Hindlimb muscle (tissue), 1 donor: ENCODE measurements around the gene FGF11. TPM values are rescaled to one million over a fixed set of nuclear protein-coding genes. Genes with fewer than 3 reads are reported as not detected.
"Not testable (repeated sequence)": the region's sequence is repeated elsewhere in the genome, so short reads cannot be mapped to it uniquely, and the experiment has no call there.

ENCODE experiments used
- DNase-seq: peaks from one replicate; pipeline ENCODE4 v3.0.0-alpha.2; 2013
- polyA plus RNA-seq: library from polyadenylated mRNA; unstranded; fragments of 120-200 nt; gene quantifications from one replicate; pipeline ENCODE4 v1.2.1, GENCODE V29; 2013; ENCODE audit not compliant: insufficient read length

The FGF11 gene
- polyA plus RNA-seq, 1 donor = 2.6 TPM

- DNase-seq = no peak
These were observed 40.7 kb downstream of the FGF11 start for GRCh38 chr17:7480089-7480384.

- DNase-seq = not testable (repeated sequence)
These were observed 42.0 kb downstream of the FGF11 start, which contains the start of gene SLC35G6 for GRCh38 chr17:7481275-7481674. SLC35G6 (plus strand) TSS chr17:7481446; CDS start chr17:7481517, 71 bp downstream.

GRCh38 chr17:7481842-7482741 lies 42.8 kb downstream of the FGF11 start:
- not testable (repeated sequence) for DNase-seq

GRCh38 chr17:7482742-7483088 lies 43.4 kb downstream of the FGF11 start:
- DNase-seq = not testable (repeated sequence)

- peak; percentile 92 for DNase-seq
These were observed 44.1 kb downstream of the FGF11 start for GRCh38 chr17:7483255-7484066.

- peak; percentile 99 for DNase-seq
These were observed 45.0 kb downstream of the FGF11 start, which contains the start of gene POLR2A for GRCh38 chr17:7484067-7484918. POLR2A (plus strand) TSS chr17:7484366.

GRCh38 chr17:7484919-7485377 lies 45.6 kb downstream of the FGF11 start:
- DNase-seq = no peak

GRCh38 chr17:7486181-7486580 lies 46.9 kb downstream of the FGF11 start:
- no peak for DNase-seq

- DNase-seq = no peak
These were observed 50.8 kb downstream of the FGF11 start for GRCh38 chr17:7490144-7490543.

- DNase-seq = no peak
These were observed 52.3 kb downstream of the FGF11 start for GRCh38 chr17:7491583-7491982.

- no peak for DNase-seq
These were observed 54.6 kb downstream of the FGF11 start for GRCh38 chr17:7493941-7494340.

Other genes with a start within 250 kb of the FGF11 start
- gene DLG4, start 219.7 kb upstream of the FGF11 start, polyA plus RNA-seq = 18.6 TPM
- gene ACADVL, start 219.6 kb upstream of the FGF11 start, polyA plus RNA-seq = 260 TPM
- gene DVL2, start 205.0 kb upstream of the FGF11 start, polyA plus RNA-seq = 40.6 TPM
- 34.4 TPM for gene PHF23, start 200.1 kb upstream of the FGF11 start, polyA plus RNA-seq
- 269 TPM for gene GABARAP, start 197.1 kb upstream of the FGF11 start, polyA plus RNA-seq
- gene CTDNEP1, start 187.8 kb upstream of the FGF11 start, polyA plus RNA-seq = 184 TPM
- gene ELP5, start 187.3 kb upstream of the FGF11 start, polyA plus RNA-seq = 46.1 TPM
- gene CLDN7, start 177.0 kb upstream of the FGF11 start, polyA plus RNA-seq = 1.6 TPM
- 42.0 TPM for gene SLC2A4, start 157.8 kb upstream of the FGF11 start, polyA plus RNA-seq
- 3.6 TPM for gene YBX2, start 144.9 kb upstream of the FGF11 start, polyA plus RNA-seq
- gene EIF5A, start 131.9 kb upstream of the FGF11 start, polyA plus RNA-seq = 295 TPM
- gene GPS2, start 124.2 kb upstream of the FGF11 start, polyA plus RNA-seq = 68.4 TPM
- gene NEURL4, start 110.2 kb upstream of the FGF11 start, polyA plus RNA-seq = 23.9 TPM
- gene ACAP1, start 103.0 kb upstream of the FGF11 start, polyA plus RNA-seq = 13.6 TPM
- gene KCTD11, start 87.3 kb upstream of the FGF11 start, polyA plus RNA-seq = 8.9 TPM
- gene TMEM95, start 84.4 kb upstream of the FGF11 start, polyA plus RNA-seq = not detected
- gene TNK1, start 58.4 kb upstream of the FGF11 start, polyA plus RNA-seq = 0.66 TPM
- 31.1 TPM for gene PLSCR3, start 45.0 kb upstream of the FGF11 start, polyA plus RNA-seq
- gene TMEM256, start 35.4 kb upstream of the FGF11 start, polyA plus RNA-seq = 52.9 TPM
- gene NLGN2, start 31.7 kb upstream of the FGF11 start, polyA plus RNA-seq = 31.4 TPM
- not detected for gene SPEM1, start 19.2 kb upstream of the FGF11 start, polyA plus RNA-seq
- not detected for gene SPEM2, start 13.9 kb upstream of the FGF11 start, polyA plus RNA-seq
- not detected for gene SPEM3, start 10.7 kb upstream of the FGF11 start, polyA plus RNA-seq
- 1.5 TPM for gene TMEM102, start 4.1 kb upstream of the FGF11 start, polyA plus RNA-seq
- 86.6 TPM for gene CHRNB1, start 5.5 kb downstream of the FGF11 start, polyA plus RNA-seq
- 27.5 TPM for gene ZBTB4, start 40.1 kb downstream of the FGF11 start, polyA plus RNA-seq
- gene SLC35G6, start 41.9 kb downstream of the FGF11 start, polyA plus RNA-seq = 0.13 TPM
- 70.0 TPM for gene POLR2A, start 44.9 kb downstream of the FGF11 start, polyA plus RNA-seq
- gene TNFSF12, start 109.5 kb downstream of the FGF11 start, polyA plus RNA-seq = 32.4 TPM
- gene TNFSF13, start 119.2 kb downstream of the FGF11 start, polyA plus RNA-seq = 4.0 TPM
- gene SENP3, start 122.4 kb downstream of the FGF11 start, polyA plus RNA-seq = 34.1 TPM
- 55.2 TPM for gene CD68, start 140.1 kb downstream of the FGF11 start, polyA plus RNA-seq
- gene MPDU1, start 144.3 kb downstream of the FGF11 start, polyA plus RNA-seq = 38.6 TPM
- gene SOX15, start 150.6 kb downstream of the FGF11 start, polyA plus RNA-seq = 2.3 TPM
- 38.3 TPM for gene FXR2, start 175.4 kb downstream of the FGF11 start, polyA plus RNA-seq
- 64.4 TPM for gene SAT2, start 188.3 kb downstream of the FGF11 start, polyA plus RNA-seq
- 1.0 TPM for gene SHBG, start 190.6 kb downstream of the FGF11 start, polyA plus RNA-seq
- gene ATP1B2, start 211.4 kb downstream of the FGF11 start, polyA plus RNA-seq = 33.8 TPM
- gene TP53, start 248.0 kb downstream of the FGF11 start, polyA plus RNA-seq = 44.1 TPM
- gene WRAP53, start 249.0 kb downstream of the FGF11 start, polyA plus RNA-seq = 8.0 TPM